ENCODE measurements around the gene UNC119.
"Not testable (repeated sequence)": the region's sequence is repeated elsewhere in the genome, so short reads cannot be mapped to it uniquely, and the experiment has no call there.

DNA sequence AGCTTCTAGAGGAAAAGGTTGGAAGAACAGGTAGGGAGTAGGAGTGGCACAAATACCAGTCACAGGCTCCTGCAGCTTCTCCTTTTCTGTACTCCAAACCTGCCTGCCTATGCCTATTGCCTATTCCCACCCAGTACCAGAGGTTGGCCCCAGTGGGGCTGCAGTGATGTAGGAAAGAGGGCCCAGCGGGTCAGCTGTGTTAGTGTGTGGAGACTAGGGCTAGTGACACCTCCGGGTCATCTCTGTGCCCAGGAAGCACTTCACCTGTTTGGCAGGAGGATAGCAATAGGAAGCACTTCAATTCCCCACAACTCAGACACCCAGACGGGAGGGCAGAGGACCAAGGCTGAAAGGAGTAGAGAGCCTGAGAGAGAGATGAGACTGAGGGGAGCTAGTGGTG is 23.6 kb upstream of the UNC119 start:
- TF ChIP-seq, protein P1, sequence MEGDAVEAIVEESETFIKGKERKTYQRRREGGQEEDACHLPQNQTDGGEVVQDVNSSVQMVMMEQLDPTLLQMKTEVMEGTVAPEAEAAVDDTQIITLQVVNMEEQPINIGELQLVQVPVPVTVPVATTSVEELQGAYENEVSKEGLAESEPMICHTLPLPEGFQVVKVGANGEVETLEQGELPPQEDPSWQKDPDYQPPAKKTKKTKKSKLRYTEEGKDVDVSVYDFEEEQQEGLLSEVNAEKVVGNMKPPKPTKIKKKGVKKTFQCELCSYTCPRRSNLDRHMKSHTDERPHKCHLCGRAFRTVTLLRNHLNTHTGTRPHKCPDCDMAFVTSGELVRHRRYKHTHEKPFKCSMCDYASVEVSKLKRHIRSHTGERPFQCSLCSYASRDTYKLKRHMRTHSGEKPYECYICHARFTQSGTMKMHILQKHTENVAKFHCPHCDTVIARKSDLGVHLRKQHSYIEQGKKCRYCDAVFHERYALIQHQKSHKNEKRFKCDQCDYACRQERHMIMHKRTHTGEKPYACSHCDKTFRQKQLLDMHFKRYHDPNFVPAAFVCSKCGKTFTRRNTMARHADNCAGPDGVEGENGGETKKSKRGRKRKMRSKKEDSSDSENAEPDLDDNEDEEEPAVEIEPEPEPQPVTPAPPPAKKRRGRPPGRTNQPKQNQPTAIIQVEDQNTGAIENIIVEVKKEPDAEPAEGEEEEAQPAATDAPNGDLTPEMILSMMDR (IDR thresholded peaks at IDR 0.05; ENCODE audit: low read length): not testable (repeated sequence)
- not testable (repeated sequence) for TF ChIP-seq EZH2 (IDR thresholded peaks at IDR 0.05; ENCODE audit: borderline replicate concordance, low read length)

Data from OCI-LY1 (cell line).